H9 (cell line): ENCODE measurements around the gene TPM4. TPM values are rescaled to one million over a fixed set of nuclear protein-coding genes. Genes with fewer than 3 reads are reported as not detected.

ENCODE experiments used
- DNase-seq: peaks from one replicate; pipeline ENCODE4 v3.0.0-alpha.2; 2017
- H2AFZ ChIP-seq: one replicate; pipeline ENCODE4 v1.6.1; 2013; ENCODE audit warnings: mild to moderate bottlenecking, low read length, control low read depth, moderate library complexity
- H2AK5ac ChIP-seq: 2 replicates; pipeline ENCODE4 v1.6.1; 2013; ENCODE audit warnings: low read length, control low read depth, mixed read lengths; ENCODE audit not compliant: insufficient read length
- H2BK120ac ChIP-seq: one replicate; pipeline ENCODE4 v1.6.1; 2013; ENCODE audit warnings: low read depth, mild to moderate bottlenecking, low read length, control low read depth, inconsistent platforms; ENCODE audit not compliant: poor library complexity, severe bottlenecking
- H2BK12ac ChIP-seq: 2 replicates; pipeline ENCODE4 v1.6.1; 2013; ENCODE audit warnings: low read length, control low read depth, mixed read lengths, low read depth; ENCODE audit not compliant: insufficient read length
- H2BK15ac ChIP-seq: 2 replicates; pipeline ENCODE4 v1.6.1; 2013; ENCODE audit warnings: low read depth, low read length, control low read depth
- H2BK20ac ChIP-seq: one replicate; pipeline ENCODE4 v1.6.1; 2013; ENCODE audit warnings: low read depth, mild to moderate bottlenecking, low read length, control low read depth, inconsistent platforms; ENCODE audit not compliant: poor library complexity, severe bottlenecking
- H2BK5ac ChIP-seq: 2 replicates; pipeline ENCODE4 v1.6.1; 2013; ENCODE audit warnings: low read length, control low read depth, mixed read lengths; ENCODE audit not compliant: insufficient read length
- H3K14ac ChIP-seq: 2 replicates; pipeline ENCODE4 v1.6.1; 2013; ENCODE audit warnings: low read length, control low read depth; ENCODE audit not compliant: insufficient read depth
- H3K18ac ChIP-seq: 2 replicates; pipeline ENCODE4 v1.6.1; 2013; ENCODE audit warnings: low read depth, mild to moderate bottlenecking, mixed read lengths, low read length, control low read depth; ENCODE audit not compliant: insufficient read length
- H3K23ac ChIP-seq: 2 replicates; pipeline ENCODE4 v1.6.1; 2013; ENCODE audit warnings: low read length, control low read depth, mixed read lengths, low read depth; ENCODE audit not compliant: insufficient read length
- H3K23me2 ChIP-seq: 2 replicates; pipeline ENCODE4 v1.6.1; 2013; ENCODE audit warnings: low read depth, mild to moderate bottlenecking, mixed read lengths, low read length, control low read depth; ENCODE audit not compliant: insufficient read length, poor library complexity, severe bottlenecking
- H3K27ac ChIP-seq: 2 replicates; pipeline ENCODE4 v1.5.1; 2013; ENCODE audit warnings: low read length, control low read depth, mixed read lengths, low read depth; ENCODE audit not compliant: insufficient read length
- H3K27me3 ChIP-seq: 2 replicates; pipeline ENCODE4 v1.6.1; 2013; ENCODE audit warnings: low read length, control low read depth, inconsistent platforms; ENCODE audit not compliant: insufficient read depth
- H3K4ac ChIP-seq: 2 replicates; pipeline ENCODE4 v1.6.1; 2013; ENCODE audit warnings: low read depth, mild to moderate bottlenecking, control low read depth, inconsistent platforms, low read length, moderate library complexity
- H3K4me1 ChIP-seq: 2 replicates; pipeline ENCODE4 v1.6.1; 2013; ENCODE audit warnings: low read length, control low read depth, inconsistent platforms; ENCODE audit not compliant: insufficient read depth
- H3K4me2 ChIP-seq: 2 replicates; pipeline ENCODE4 v1.6.1; 2013; ENCODE audit warnings: low read length, control low read depth, mixed read lengths; ENCODE audit not compliant: insufficient read length, insufficient read depth
- H3K56ac ChIP-seq: 2 replicates; pipeline ENCODE4 v1.6.1; 2013; ENCODE audit warnings: low read depth, mild to moderate bottlenecking, mixed read lengths, low read length, control low read depth; ENCODE audit not compliant: insufficient read length
- H3K79me1 ChIP-seq: 2 replicates; pipeline ENCODE4 v1.6.1; 2013; ENCODE audit warnings: low read depth, mild to moderate bottlenecking, moderate library complexity, low read length, control low read depth, inconsistent platforms; ENCODE audit not compliant: insufficient read depth, poor library complexity, severe bottlenecking
- H3K79me2 ChIP-seq: 2 replicates; pipeline ENCODE4 v1.6.1; 2013; ENCODE audit warnings: low read length, control low read depth, inconsistent platforms; ENCODE audit not compliant: insufficient read depth
- H3K9ac ChIP-seq: 2 replicates; pipeline ENCODE4 v1.6.1; 2013; ENCODE audit warnings: low read length, control low read depth, mixed read lengths; ENCODE audit not compliant: insufficient read length; ENCODE audit errors: extremely low read depth
- H3K9me3 ChIP-seq: one replicate; pipeline ENCODE4 v1.6.1; 2013; ENCODE audit warnings: low read depth, low read length, inconsistent platforms; ENCODE audit not compliant: control insufficient read depth
- H3T11ph ChIP-seq: one replicate; pipeline ENCODE4 v1.6.1; 2013; ENCODE audit warnings: mild to moderate bottlenecking, low read length, control low read depth, inconsistent platforms
- H4K20me1 ChIP-seq: one replicate; pipeline ENCODE4 v1.6.1; 2013; ENCODE audit not compliant: control insufficient read depth, insufficient read length, insufficient read depth
- H4K5ac ChIP-seq: 2 replicates; pipeline ENCODE4 v1.6.1; 2013; ENCODE audit warnings: low read depth, mild to moderate bottlenecking, mixed read lengths, low read length, control low read depth; ENCODE audit not compliant: insufficient read length
- H4K8ac ChIP-seq: replicated peaks from 2 replicates; pipeline ENCODE4 v1.6.1; 2013; ENCODE audit warnings: low read length, control low read depth, mixed read lengths, low read depth; ENCODE audit not compliant: insufficient read length
- H4K91ac ChIP-seq: 2 replicates; pipeline ENCODE4 v1.6.1; 2013; ENCODE audit warnings: low read depth, mild to moderate bottlenecking, moderate library complexity, mixed read lengths, low read length, control low read depth; ENCODE audit not compliant: insufficient read length
- H3K27ac Mint-ChIP-seq, 3 experiments: 2 replicates in 2 of 3; 3 replicates in 1 of 3; pipeline ENCODE4 v1.8.0; 2020 to 2021; ENCODE audit warnings: mixed read lengths in 3 of 3, mild to moderate bottlenecking in 1 of 3, moderate library complexity in 1 of 3
- H3K27me3 Mint-ChIP-seq: 2 replicates; pipeline ENCODE4 v1.8.0; 2021; ENCODE audit warnings: low read depth, mild to moderate bottlenecking, moderate library complexity, mixed read lengths
- H3K36me3 Mint-ChIP-seq, 3 experiments: 2 replicates in 2 of 3; 3 replicates in 1 of 3; pipeline ENCODE4 v1.8.0; 2020 to 2021; ENCODE audit warnings: low read depth in 3 of 3, mixed read lengths in 3 of 3; ENCODE audit not compliant: insufficient read depth in 1 of 3
- H3K4me1 Mint-ChIP-seq, 2 experiments: 2 replicates each; pipeline ENCODE4 v1.8.0; 2020; ENCODE audit warnings: mixed read lengths in 2 of 2
- H3K4me3 Mint-ChIP-seq, 2 experiments: 2 replicates in 1 of 2; 3 replicates in 1 of 2; pipeline ENCODE4 v1.8.0; 2020 to 2021; ENCODE audit warnings: mild to moderate bottlenecking in 2 of 2, mixed read lengths in 2 of 2, moderate library complexity in 1 of 2
- H3K9me3 Mint-ChIP-seq, 2 experiments: 2 replicates in 1 of 2; 3 replicates in 1 of 2; pipeline ENCODE4 v1.8.0; 2020; ENCODE audit warnings: mild to moderate bottlenecking in 2 of 2, mixed read lengths in 2 of 2, moderate library complexity in 1 of 2
- CTCF ChIP-seq: fragments of 200-600 bp; sonication (generic); conservative IDR thresholded peaks from 3 replicates; pipeline ENCODE4 v1.8.0; 2021; ENCODE audit warnings: antibody characterized with exemption, mild to moderate bottlenecking
- WGBS: extraction: QIAGEN DNeasy Blood & Tissue Kit; methylation state at CpG from one replicate; pipeline ENCODE4 v1.1.7; 2013; ENCODE audit warnings: missing lambda C conversion rate, low lambda C conversion rate, mixed read lengths; ENCODE audit not compliant: insufficient read length; ENCODE audit errors: extremely low coverage; 5-methylcytosine and 5-hydroxymethylcytosine counted together
- total RNA-seq: library from RNA; stranded (reverse); gene quantifications from 2 replicates; pipeline ENCODE4 v1.2.1, GENCODE V29; 2021

Gene TPM4
- total RNA-seq, 1 experiment from 2014 or later = 431 TPM

GRCh38 chr19:16133818-16134217, 57.5 kb downstream of the TPM4 start:
- Histone ChIP-seq H3K9ac (no peak overlapping the region), H3K23me2 (no peaks in the 10 kb centered on the region), H3K79me1 (no peaks in the 10 kb centered on the region), H3K79me2 (no peaks in the 10 kb centered on the region), H2BK120ac (no peak overlapping the region), H2BK5ac (no peak overlapping the region), H2AFZ (no peak overlapping the region), H3T11ph (no peak overlapping the region), H2BK20ac (no peak overlapping the region), H3K4ac (no peak overlapping the region), H3K27ac (no peak overlapping the region), H3K23ac (no peak overlapping the region), H4K8ac (no peak overlapping the region), H3K14ac (no peak overlapping the region), H3K4me2 (no peak overlapping the region), H2BK15ac (no peak overlapping the region), H4K91ac (no peak overlapping the region), H3K9me3 (no peaks in the 10 kb centered on the region), H3K4me1 (no peaks in the 10 kb centered on the region), H3K56ac (no peak overlapping the region), H4K5ac (no peak overlapping the region), H3K27me3 (no peaks in the 10 kb centered on the region), H3K18ac (no peak overlapping the region), H4K20me1 (no peaks in the 10 kb centered on the region), H2AK5ac (no peak overlapping the region), H2BK12ac (no peak overlapping the region)
- no CpG with 5 or more reads among the region's 4 CpGs for WGBS
- peaks cover 36 to 58% (median 52%) of the 10 kb centered on the region in 3 experiments for H3K36me3 Mint-ChIP-seq
- no peaks in the 10 kb centered on the region; a peak in 2 of 5 replicates for H3K9me3 Mint-ChIP-seq
- no peak for TF ChIP-seq CTCF
- peaks cover 6% of the 10 kb centered on the region in 2 experiments for H3K4me1 Mint-ChIP-seq
- H3K27me3 Mint-ChIP-seq = peaks cover 5% of the 10 kb centered on the region
- no peak for DNase-seq
- H3K27ac Mint-ChIP-seq = no peak overlapping the region
- no peak overlapping the region for H3K4me3 Mint-ChIP-seq
